RKO (cell line): ENCODE results near the gene TWF2.
A peak's percentile ranks its signal among the peaks of the same experiment; 100 is the strongest.

Source experiments
- DNase-seq: peaks from one replicate; pipeline ENCODE4 v3.0.0-alpha.2; 2016; ENCODE audit warnings: low spot score

Gene TWF2

GRCh38 chr3:52202384-52203077, 36.4 kb downstream of the TWF2 start:
- DNase-seq, result no peak

- DNase-seq, result peak; percentile 21
Observed at GRCh38 chr3:52200981-52201679, 37.8 kb downstream of the TWF2 start.

- no peak for DNase-seq
Observed at GRCh38 chr3:52198643-52199608, 40.0 kb downstream of the TWF2 start.

- peak; percentile 90 for DNase-seq
Observed at GRCh38 chr3:52197842-52198625, 40.9 kb downstream of the TWF2 start, which contains the start of gene ALAS1. Gene ALAS1 (plus strand): TSS chr3:52198160. CDS start chr3:52199242, 1,082 bp downstream.

- DNase-seq, result no peak
Observed at GRCh38 chr3:52197499-52197841, 41.5 kb downstream of the TWF2 start.

GRCh38 chr3:52196977-52197376, 42.0 kb downstream of the TWF2 start:
- no peak for DNase-seq

GRCh38 chr3:52195823-52196331, 43.1 kb downstream of the TWF2 start:
- no peak for DNase-seq

GRCh38 chr3:52195291-52195597, 43.7 kb downstream of the TWF2 start:
- DNase-seq, result no peak

- no peak for DNase-seq
Observed at GRCh38 chr3:52194485-52195290, 44.3 kb downstream of the TWF2 start.

- peak; percentile 48 for DNase-seq
Observed at GRCh38 chr3:52193065-52193464, 45.9 kb downstream of the TWF2 start.

- DNase-seq, result no peak
Observed at GRCh38 chr3:52191663-52192062, 47.3 kb downstream of the TWF2 start.

GRCh38 chr3:52190294-52191074, 48.5 kb downstream of the TWF2 start:
- DNase-seq, result no peak

- DNase-seq, result no peak
Observed at GRCh38 chr3:52188556-52188955, 50.4 kb downstream of the TWF2 start.

GRCh38 chr3:52186729-52187128, 52.2 kb downstream of the TWF2 start:
- no peak for DNase-seq

GRCh38 chr3:52185837-52186236, 53.1 kb downstream of the TWF2 start:
- DNase-seq, result no peak

GRCh38 chr3:52185311-52185710, 53.6 kb downstream of the TWF2 start:
- no peak for DNase-seq

GRCh38 chr3:52184690-52185089, 54.3 kb downstream of the TWF2 start:
- DNase-seq, result no peak

- no peak for DNase-seq
Observed at GRCh38 chr3:52183786-52184445, 55.0 kb downstream of the TWF2 start.

- no peak for DNase-seq
Observed at GRCh38 chr3:52182691-52183090, 56.3 kb downstream of the TWF2 start.

GRCh38 chr3:52182196-52182595, 56.8 kb downstream of the TWF2 start:
- no peak for DNase-seq
